ENCODE data around the gene DIPK1C.

DNA sequence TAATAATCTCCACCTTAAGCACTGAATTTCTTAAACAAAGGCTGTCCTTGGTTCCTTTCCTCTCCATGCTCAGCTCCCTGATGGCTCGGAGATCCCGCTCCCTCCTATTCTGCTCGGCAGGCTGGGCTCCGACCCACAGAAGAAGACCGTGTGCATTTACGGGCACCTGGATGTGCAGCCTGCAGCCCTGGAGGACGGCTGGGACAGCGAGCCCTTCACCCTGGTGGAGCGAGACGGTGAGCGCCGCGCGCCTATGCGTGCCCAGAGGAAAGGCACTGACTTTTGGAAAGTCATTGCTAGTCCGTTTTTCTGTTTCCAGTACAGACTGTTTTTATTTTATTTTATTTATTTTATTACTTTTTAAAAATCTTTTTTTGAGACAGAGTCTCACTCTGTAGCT is 48.7 kb upstream of the DIPK1C start:
- TF ChIP-seq, protein P1, sequence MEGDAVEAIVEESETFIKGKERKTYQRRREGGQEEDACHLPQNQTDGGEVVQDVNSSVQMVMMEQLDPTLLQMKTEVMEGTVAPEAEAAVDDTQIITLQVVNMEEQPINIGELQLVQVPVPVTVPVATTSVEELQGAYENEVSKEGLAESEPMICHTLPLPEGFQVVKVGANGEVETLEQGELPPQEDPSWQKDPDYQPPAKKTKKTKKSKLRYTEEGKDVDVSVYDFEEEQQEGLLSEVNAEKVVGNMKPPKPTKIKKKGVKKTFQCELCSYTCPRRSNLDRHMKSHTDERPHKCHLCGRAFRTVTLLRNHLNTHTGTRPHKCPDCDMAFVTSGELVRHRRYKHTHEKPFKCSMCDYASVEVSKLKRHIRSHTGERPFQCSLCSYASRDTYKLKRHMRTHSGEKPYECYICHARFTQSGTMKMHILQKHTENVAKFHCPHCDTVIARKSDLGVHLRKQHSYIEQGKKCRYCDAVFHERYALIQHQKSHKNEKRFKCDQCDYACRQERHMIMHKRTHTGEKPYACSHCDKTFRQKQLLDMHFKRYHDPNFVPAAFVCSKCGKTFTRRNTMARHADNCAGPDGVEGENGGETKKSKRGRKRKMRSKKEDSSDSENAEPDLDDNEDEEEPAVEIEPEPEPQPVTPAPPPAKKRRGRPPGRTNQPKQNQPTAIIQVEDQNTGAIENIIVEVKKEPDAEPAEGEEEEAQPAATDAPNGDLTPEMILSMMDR (conservative IDR thresholded peaks at IDR 0.05; ENCODE audit: low read length), result no peak
- no peak for TF ChIP-seq EZH2phosphoT487 (IDR thresholded peaks at IDR 0.05; ENCODE audit: borderline replicate concordance)
